ENCODE measurements around the gene RGS2.

DNA sequence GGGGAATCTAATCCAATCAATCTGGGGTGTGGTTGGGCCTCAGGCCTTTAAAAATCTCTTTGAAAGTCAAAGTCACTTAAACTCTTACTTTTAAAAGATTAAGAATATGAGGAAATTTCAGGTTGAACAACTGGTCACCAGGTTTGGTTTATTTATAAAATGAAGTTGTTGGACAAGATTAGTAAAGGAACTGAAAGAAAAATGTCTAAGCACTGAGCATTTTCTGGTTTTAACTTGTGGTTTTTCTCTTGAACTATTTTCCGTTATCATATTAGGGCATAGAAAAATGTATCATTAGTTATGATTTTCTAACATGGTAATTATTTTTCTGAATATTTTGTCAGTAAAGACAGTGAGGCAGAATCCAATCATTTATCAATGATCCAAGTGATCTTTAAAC lies 49.6 kb downstream of the RGS2 start:
- TF ChIP-seq POLR2A (IDR thresholded peaks at IDR 0.05; ENCODE audit: low read length) (no peak), GATA1 (IDR thresholded peaks at IDR 0.05; ENCODE audit: low read depth, low read length) (no peak)

All from erythroblast (primary cell).